SU-DHL-6 (cell line): Measurements from ENCODE around the gene SLC16A13.

Experiments
- H2AFZ ChIP-seq: fragments of 200-600 bp; sonication (generic); 2 replicates; pipeline ENCODE4 v1.6.1; 2014; ENCODE audit warnings: low read depth, mild to moderate bottlenecking, moderate library complexity, mixed read lengths, antibody characterized with exemption, low read length; ENCODE audit not compliant: severe bottlenecking
- H3F3A ChIP-seq: fragments of 200-600 bp; shearing (Covaris generic); 2 replicates; pipeline ENCODE4 v1.6.0; 2016; ENCODE audit warnings: antibody characterized with exemption, mild to moderate bottlenecking; ENCODE audit not compliant: insufficient read depth
- H3K27ac ChIP-seq: fragments of 200-600 bp; sonication (generic); 2 replicates; pipeline ENCODE4 v1.5.1; 2016; ENCODE audit warnings: low read depth, mild to moderate bottlenecking, low read length, moderate library complexity, mixed read lengths
- H3K27me3 ChIP-seq: fragments of 200-600 bp; sonication (generic), shearing (Covaris generic); 2 replicates; pipeline ENCODE4 v1.6.0; 2014; ENCODE audit warnings: mild to moderate bottlenecking, low read length
- H3K36me3 ChIP-seq: fragments of 200-600 bp; sonication (generic); 2 replicates; pipeline ENCODE4 v1.6.1; 2014; ENCODE audit warnings: mild to moderate bottlenecking, low read length, mixed read lengths
- H3K4me2 ChIP-seq: fragments of 300-600, 200-600 bp; shearing (Covaris generic), sonication (generic); 2 replicates; pipeline ENCODE4 v1.6.0; 2014; ENCODE audit warnings: low read length, low read depth, mild to moderate bottlenecking; ENCODE audit not compliant: poor library complexity, severe bottlenecking
- H3K4me3 ChIP-seq: fragments of 200-600 bp; sonication (generic); 2 replicates; pipeline ENCODE4 v1.5.1; 2014; ENCODE audit warnings: antibody characterized with exemption, low read length, mild to moderate bottlenecking, mixed read lengths; ENCODE audit not compliant: insufficient read depth, poor library complexity, severe bottlenecking
- H3K79me2 ChIP-seq: fragments of 200-600 bp; sonication (generic); 2 replicates; pipeline ENCODE4 v1.6.1; 2014; ENCODE audit warnings: mild to moderate bottlenecking, low read length, moderate library complexity; ENCODE audit not compliant: insufficient read depth
- H3K9ac ChIP-seq: fragments of 200-600 bp; sonication (generic); 2 replicates; pipeline ENCODE4 v1.7.0; 2014; ENCODE audit warnings: mild to moderate bottlenecking, low read length
- H3K9me2 ChIP-seq: fragments of 200-600 bp; sonication (generic); replicated peaks from 2 replicates; pipeline ENCODE4 v1.6.1; 2014; ENCODE audit warnings: low read length; ENCODE audit not compliant: insufficient read depth
- H3K9me3 ChIP-seq: fragments of 200-600 bp; sonication (generic); 2 replicates; pipeline ENCODE4 v1.6.1; 2014; ENCODE audit warnings: low read length, mixed read lengths; ENCODE audit not compliant: insufficient read depth
- H4K20me1 ChIP-seq: fragments of 200-600 bp; sonication (generic); 2 replicates; pipeline ENCODE4 v1.6.1; 2014; ENCODE audit warnings: low read depth, mild to moderate bottlenecking, antibody characterized with exemption, low read length, moderate library complexity, mixed read lengths
- EZH2phosphoT487 ChIP-seq: fragments of 200-600 bp; sonication (generic), shearing (Covaris generic); conservative IDR thresholded peaks from 2 replicates; pipeline ENCODE4 v1.6.1; 2018; ENCODE audit warnings: mild to moderate bottlenecking, antibody characterized with exemption, low read length, moderate library complexity, mixed read lengths
- TF ChIP-seq, protein P1 (sequence below): fragments of 200-600 bp; sonication (generic); IDR thresholded peaks from one replicate; pipeline ENCODE4 v1.5.1; 2017; ENCODE audit warnings: antibody characterized with exemption, mild to moderate bottlenecking, low read length, moderate library complexity; ENCODE audit not compliant: insufficient read depth, poor library complexity, severe bottlenecking

SLC16A13 gene

DNA sequence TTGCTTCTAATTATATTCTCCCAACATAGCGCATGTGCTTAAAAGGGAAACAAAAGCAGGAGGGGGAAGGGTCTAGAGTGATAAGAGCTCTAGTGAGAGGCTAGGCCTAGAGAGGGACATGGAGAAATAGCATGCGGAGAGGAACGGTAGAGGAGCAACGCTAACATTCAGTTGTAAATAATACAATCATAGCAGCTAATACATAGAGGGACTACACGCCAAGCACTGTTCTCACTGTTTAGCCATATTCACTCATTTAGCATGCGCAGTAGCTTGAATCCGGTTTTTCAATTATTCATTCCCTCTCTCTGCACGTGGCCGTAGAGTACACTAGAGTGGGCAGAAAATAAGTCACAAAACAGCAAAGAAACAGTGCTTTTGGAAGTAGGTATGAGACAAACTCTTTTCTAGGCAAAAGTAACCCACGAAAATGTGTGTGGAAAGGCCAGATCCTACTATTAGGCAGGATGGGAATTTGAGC, 41.7 kb upstream of the SLC16A13 start:
- no peak overlapping the region for H3K4me2 ChIP-seq
- no peaks in the 10 kb centered on the region for H3K79me2 ChIP-seq
- H3K9me3 ChIP-seq: no peaks in the 10 kb centered on the region
- no peak for TF ChIP-seq EZH2phosphoT487
- TF ChIP-seq, protein P1, sequence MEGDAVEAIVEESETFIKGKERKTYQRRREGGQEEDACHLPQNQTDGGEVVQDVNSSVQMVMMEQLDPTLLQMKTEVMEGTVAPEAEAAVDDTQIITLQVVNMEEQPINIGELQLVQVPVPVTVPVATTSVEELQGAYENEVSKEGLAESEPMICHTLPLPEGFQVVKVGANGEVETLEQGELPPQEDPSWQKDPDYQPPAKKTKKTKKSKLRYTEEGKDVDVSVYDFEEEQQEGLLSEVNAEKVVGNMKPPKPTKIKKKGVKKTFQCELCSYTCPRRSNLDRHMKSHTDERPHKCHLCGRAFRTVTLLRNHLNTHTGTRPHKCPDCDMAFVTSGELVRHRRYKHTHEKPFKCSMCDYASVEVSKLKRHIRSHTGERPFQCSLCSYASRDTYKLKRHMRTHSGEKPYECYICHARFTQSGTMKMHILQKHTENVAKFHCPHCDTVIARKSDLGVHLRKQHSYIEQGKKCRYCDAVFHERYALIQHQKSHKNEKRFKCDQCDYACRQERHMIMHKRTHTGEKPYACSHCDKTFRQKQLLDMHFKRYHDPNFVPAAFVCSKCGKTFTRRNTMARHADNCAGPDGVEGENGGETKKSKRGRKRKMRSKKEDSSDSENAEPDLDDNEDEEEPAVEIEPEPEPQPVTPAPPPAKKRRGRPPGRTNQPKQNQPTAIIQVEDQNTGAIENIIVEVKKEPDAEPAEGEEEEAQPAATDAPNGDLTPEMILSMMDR: no peak
- no peaks in the 10 kb centered on the region for H4K20me1 ChIP-seq
- no peak overlapping the region for H2AFZ ChIP-seq
- no peaks in the 10 kb centered on the region for H3K27me3 ChIP-seq
- no peaks in the 10 kb centered on the region for H3K9me2 ChIP-seq
- H3K4me3 ChIP-seq: no peak overlapping the region
- H3K36me3 ChIP-seq: no peaks in the 10 kb centered on the region
- H3K9ac ChIP-seq: no peak overlapping the region
- no peak overlapping the region for H3K27ac ChIP-seq
- no peaks in the 10 kb centered on the region for H3F3A ChIP-seq

DNA sequence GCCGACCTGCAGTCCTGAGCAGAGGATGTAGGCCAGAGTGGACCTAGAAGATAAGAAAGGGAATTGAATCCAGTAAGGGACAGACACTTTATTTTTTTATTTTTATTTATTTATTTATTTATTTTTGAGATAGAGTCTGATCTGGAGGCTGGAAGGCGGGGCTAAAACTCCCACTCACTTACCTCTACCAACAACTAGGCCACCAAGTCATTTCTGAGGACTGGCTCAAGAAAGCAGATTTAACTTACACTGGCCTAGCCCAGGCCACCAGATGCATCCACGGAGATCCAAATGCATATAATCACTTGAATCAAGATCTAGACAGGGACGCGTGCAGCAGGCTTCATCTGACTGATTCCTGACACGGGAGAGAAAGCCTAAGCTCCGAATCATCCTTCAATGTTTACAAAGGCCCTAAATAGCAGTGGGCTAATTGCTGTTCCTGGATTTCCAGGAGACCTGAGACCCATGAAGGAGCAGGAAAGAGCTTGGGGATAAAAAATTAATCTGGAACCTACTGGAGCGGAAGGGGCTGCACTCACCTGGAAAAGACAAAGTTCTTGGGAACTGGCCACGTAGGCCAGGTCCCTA, 41.1 kb upstream of the SLC16A13 start:
- H3K27ac ChIP-seq: no peak overlapping the region
- no peak overlapping the region for H2AFZ ChIP-seq
- no peaks in the 10 kb centered on the region for H3K79me2 ChIP-seq
- TF ChIP-seq, protein P1: no peak
- TF ChIP-seq EZH2phosphoT487: no peak
- no peak overlapping the region for H3K9ac ChIP-seq
- no peaks in the 10 kb centered on the region for H3K27me3 ChIP-seq
- no peaks in the 10 kb centered on the region for H3K9me3 ChIP-seq
- no peak overlapping the region for H3K4me3 ChIP-seq
- H3K9me2 ChIP-seq: no peaks in the 10 kb centered on the region
- H4K20me1 ChIP-seq: no peaks in the 10 kb centered on the region
- H3K36me3 ChIP-seq: no peaks in the 10 kb centered on the region
- no peak overlapping the region for H3K4me2 ChIP-seq
- H3F3A ChIP-seq: no peaks in the 10 kb centered on the region

DNA sequence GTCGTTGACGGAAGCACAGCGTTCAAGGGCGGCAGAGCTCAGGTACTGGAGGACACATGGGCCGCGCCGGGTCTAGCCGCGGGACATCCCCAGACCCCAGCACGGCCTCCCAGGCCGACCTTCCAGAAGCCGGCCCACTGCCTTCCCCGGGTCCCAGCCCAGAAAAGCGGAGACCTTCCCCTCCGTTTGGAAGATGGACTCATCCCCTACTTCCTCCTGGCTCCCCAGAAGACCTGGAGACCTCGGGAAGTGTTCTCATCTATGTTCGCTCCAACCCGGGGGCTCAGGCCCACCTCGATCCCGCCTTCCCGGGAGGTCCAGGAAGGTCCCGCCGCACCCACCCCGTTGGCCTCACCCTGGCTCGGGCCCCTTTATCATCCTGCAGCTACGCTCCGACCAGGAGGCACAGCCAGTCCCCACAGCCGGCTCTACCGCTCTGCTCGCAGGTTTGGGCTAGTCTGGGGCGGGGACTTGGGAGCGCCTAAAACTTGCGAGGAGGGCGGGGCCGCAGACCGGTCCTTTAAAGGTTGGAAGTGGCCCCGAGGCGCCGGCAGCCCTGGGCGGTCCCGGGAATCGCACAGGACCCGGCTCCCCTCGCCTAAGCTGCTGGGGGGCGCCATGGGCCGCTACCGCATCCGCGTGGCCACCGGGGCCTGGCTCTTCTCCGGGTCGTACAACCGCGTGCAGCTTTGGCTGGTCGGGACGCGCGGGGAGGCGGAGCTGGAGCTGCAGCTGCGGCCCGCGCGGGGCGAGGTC, 40.1 kb upstream of the SLC16A13 start, which contains the start of gene ALOX12:
ALOX12 (plus strand) TSS at position 550 of the 756 bp plus-strand sequence; CDS start at position 619, 69 bp downstream.
- Histone ChIP-seq H3K9ac (no peak within 1 kb of the TSS), H4K20me1 (no peaks in the 10 kb centered on the region), H3K4me3 (no peak within 1 kb of the TSS), H3K9me2 (no peaks in the 10 kb centered on the region), H3K36me3 (no peaks in the 10 kb centered on the region), H3K79me2 (no peaks in the 10 kb centered on the region), H3K9me3 (no peaks in the 10 kb centered on the region), H3K4me2 (no peak within 1 kb of the TSS), H3F3A (no peaks in the 10 kb centered on the region), H3K27me3 (no peaks in the 10 kb centered on the region), H3K27ac (no peak within 1 kb of the TSS), H2AFZ (no peak within 1 kb of the TSS)
- TF ChIP-seq, protein P1: no peak
- no peak for TF ChIP-seq EZH2phosphoT487
